ENCODE measurements around the gene SEC14L5.

DNA sequence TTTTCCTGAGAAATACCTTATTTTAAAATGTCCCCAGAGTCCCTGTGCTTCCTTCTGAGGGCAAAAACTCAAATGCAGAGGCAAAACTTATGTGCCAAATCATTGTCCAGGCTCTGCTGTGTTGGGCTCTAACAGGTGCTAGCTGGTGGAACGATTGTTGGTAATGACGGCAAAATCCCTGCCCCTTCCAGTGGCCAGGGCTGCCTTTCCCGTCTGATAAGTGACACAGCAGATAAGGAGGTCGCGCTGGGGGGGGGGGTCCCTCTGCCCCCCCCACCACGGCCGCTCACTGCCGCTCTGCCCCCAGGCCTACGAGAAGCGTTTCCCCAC is 29.1 kb downstream of the SEC14L5 start:
- TF ChIP-seq, protein P1, sequence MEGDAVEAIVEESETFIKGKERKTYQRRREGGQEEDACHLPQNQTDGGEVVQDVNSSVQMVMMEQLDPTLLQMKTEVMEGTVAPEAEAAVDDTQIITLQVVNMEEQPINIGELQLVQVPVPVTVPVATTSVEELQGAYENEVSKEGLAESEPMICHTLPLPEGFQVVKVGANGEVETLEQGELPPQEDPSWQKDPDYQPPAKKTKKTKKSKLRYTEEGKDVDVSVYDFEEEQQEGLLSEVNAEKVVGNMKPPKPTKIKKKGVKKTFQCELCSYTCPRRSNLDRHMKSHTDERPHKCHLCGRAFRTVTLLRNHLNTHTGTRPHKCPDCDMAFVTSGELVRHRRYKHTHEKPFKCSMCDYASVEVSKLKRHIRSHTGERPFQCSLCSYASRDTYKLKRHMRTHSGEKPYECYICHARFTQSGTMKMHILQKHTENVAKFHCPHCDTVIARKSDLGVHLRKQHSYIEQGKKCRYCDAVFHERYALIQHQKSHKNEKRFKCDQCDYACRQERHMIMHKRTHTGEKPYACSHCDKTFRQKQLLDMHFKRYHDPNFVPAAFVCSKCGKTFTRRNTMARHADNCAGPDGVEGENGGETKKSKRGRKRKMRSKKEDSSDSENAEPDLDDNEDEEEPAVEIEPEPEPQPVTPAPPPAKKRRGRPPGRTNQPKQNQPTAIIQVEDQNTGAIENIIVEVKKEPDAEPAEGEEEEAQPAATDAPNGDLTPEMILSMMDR (IDR thresholded peaks at IDR 0.05; ENCODE audit: low read length), result no peak
- no peak for TF ChIP-seq EZH2 (optimal IDR thresholded peaks at IDR 0.05; ENCODE audit: low read depth, low read length)

Measured in MM.1S (cell line).